IgD-negative memory B cell (primary cell): ENCODE results near the gene SLC5A12. TPM values are rescaled to one million over a fixed set of nuclear protein-coding genes. Genes with fewer than 3 reads are reported as not detected.

Experiments
- H3K27ac Mint-ChIP-seq, 3 donors: one replicate each; pipeline ENCODE4 v1.8.0; 2020 to 2022; ENCODE audit warnings: mild to moderate bottlenecking in 3 of 3, mixed read lengths in 3 of 3, moderate library complexity in 1 of 3
- H3K27me3 Mint-ChIP-seq: one replicate; pipeline ENCODE4 v1.8.0; 2021; ENCODE audit warnings: mixed read lengths
- H3K36me3 Mint-ChIP-seq: one replicate; pipeline ENCODE4 v1.8.0; 2020; ENCODE audit warnings: mild to moderate bottlenecking, mixed read lengths
- H3K4me1 Mint-ChIP-seq, 3 donors: one replicate each; pipeline ENCODE4 v1.8.0; 2020 to 2022; ENCODE audit warnings: mixed read lengths in 3 of 3, mild to moderate bottlenecking in 1 of 3
- H3K4me3 Mint-ChIP-seq, 4 donors: one replicate each; pipeline ENCODE4 v1.8.0; 2020 to 2022; ENCODE audit warnings: mild to moderate bottlenecking in 4 of 4, mixed read lengths in 4 of 4, moderate library complexity in 3 of 4
- H3K9me3 Mint-ChIP-seq, 3 donors: one replicate each; pipeline ENCODE4 v1.8.0; 2020 to 2021; ENCODE audit warnings: mixed read lengths in 3 of 3, mild to moderate bottlenecking in 1 of 3
- polyA plus RNA-seq: library from polyadenylated mRNA; unstranded; fragments of 300-500 nt; fragmentation: Illumina TruSeq; gene quantifications from one replicate; pipeline ENCODE4 v1.2.3, GENCODE V29; 2021

Gene SLC5A12
- polyA plus RNA-seq, 1 donor from 2014 or later: not detected

GRCh38 chr11:26703411-26704191 lies 18.3 kb downstream of the SLC5A12 start:
- H3K4me3 Mint-ChIP-seq: no peak overlapping the region
- no peak overlapping the region for H3K27ac Mint-ChIP-seq
- no peaks in the 10 kb centered on the region for H3K36me3 Mint-ChIP-seq
- no peaks in the 10 kb centered on the region for H3K27me3 Mint-ChIP-seq
- H3K9me3 Mint-ChIP-seq: no peaks in the 10 kb centered on the region
- H3K4me1 Mint-ChIP-seq: no peaks in the 10 kb centered on the region

- Mint-ChIP-seq H3K36me3 (no peaks in the 10 kb centered on the region), H3K9me3 (no peaks in the 10 kb centered on the region), H3K4me1 (no peaks in the 10 kb centered on the region), H3K27me3 (no peaks in the 10 kb centered on the region), H3K27ac (no peak overlapping the region), H3K4me3 (no peak overlapping the region)
These were observed 19.5 kb downstream of the SLC5A12 start for GRCh38 chr11:26702406-26702805.

GRCh38 chr11:26700574-26701235 lies 21.2 kb downstream of the SLC5A12 start:
- no peaks in the 10 kb centered on the region for H3K9me3 Mint-ChIP-seq
- H3K27me3 Mint-ChIP-seq: no peaks in the 10 kb centered on the region
- no peak overlapping the region for H3K27ac Mint-ChIP-seq
- H3K4me3 Mint-ChIP-seq: no peak overlapping the region
- no peaks in the 10 kb centered on the region for H3K4me1 Mint-ChIP-seq
- no peaks in the 10 kb centered on the region for H3K36me3 Mint-ChIP-seq

- H3K27ac Mint-ChIP-seq: no peak overlapping the region
- peaks cover 0 to 2% (median 0%) of the 10 kb centered on the region in 3 donors for H3K9me3 Mint-ChIP-seq
- H3K4me1 Mint-ChIP-seq: no peaks in the 10 kb centered on the region
- no peak overlapping the region for H3K4me3 Mint-ChIP-seq
- no peaks in the 10 kb centered on the region for H3K36me3 Mint-ChIP-seq
- no peaks in the 10 kb centered on the region for H3K27me3 Mint-ChIP-seq
These were observed 23.6 kb downstream of the SLC5A12 start for GRCh38 chr11:26698224-26698623.

- Mint-ChIP-seq H3K4me3 (no peak overlapping the region), H3K27me3 (no peaks in the 10 kb centered on the region), H3K36me3 (no peaks in the 10 kb centered on the region), H3K27ac (no peak overlapping the region), H3K9me3 (peaks cover 0 to 2% (median 0%) of the 10 kb centered on the region in 3 donors), H3K4me1 (no peaks in the 10 kb centered on the region)
These were observed 25.5 kb downstream of the SLC5A12 start for GRCh38 chr11:26696330-26696729.

GRCh38 chr11:26688701-26689100 lies 33.2 kb downstream of the SLC5A12 start:
- H3K36me3 Mint-ChIP-seq: no peaks in the 10 kb centered on the region
- no peaks in the 10 kb centered on the region for H3K4me1 Mint-ChIP-seq
- H3K27me3 Mint-ChIP-seq: no peaks in the 10 kb centered on the region
- no peak overlapping the region for H3K4me3 Mint-ChIP-seq
- peaks cover 0 to 4% (median 0%) of the 10 kb centered on the region in 3 donors for H3K9me3 Mint-ChIP-seq
- no peak overlapping the region for H3K27ac Mint-ChIP-seq

- H3K9me3 Mint-ChIP-seq: peaks cover 0 to 4% (median 0%) of the 10 kb centered on the region in 3 donors
- no peaks in the 10 kb centered on the region for H3K27me3 Mint-ChIP-seq
- no peak overlapping the region for H3K27ac Mint-ChIP-seq
- H3K36me3 Mint-ChIP-seq: no peaks in the 10 kb centered on the region
- H3K4me3 Mint-ChIP-seq: no peak overlapping the region
- no peaks in the 10 kb centered on the region for H3K4me1 Mint-ChIP-seq
These were observed 34.5 kb downstream of the SLC5A12 start for GRCh38 chr11:26687351-26687750.

GRCh38 chr11:26677566-26677965 lies 44.3 kb downstream of the SLC5A12 start:
- peaks cover 1 to 4% (median 3%) of the 10 kb centered on the region in 3 donors for H3K9me3 Mint-ChIP-seq

GRCh38 chr11:26676641-26677040 lies 45.2 kb downstream of the SLC5A12 start:
- H3K27me3 Mint-ChIP-seq: no peaks in the 10 kb centered on the region
- no peaks in the 10 kb centered on the region for H3K36me3 Mint-ChIP-seq
- H3K4me1 Mint-ChIP-seq: peaks cover 0 to 4% (median 2%) of the 10 kb centered on the region in 3 donors
- no peak overlapping the region for H3K4me3 Mint-ChIP-seq
- H3K9me3 Mint-ChIP-seq: peaks cover 1 to 4% (median 3%) of the 10 kb centered on the region in 3 donors
- no peak overlapping the region for H3K27ac Mint-ChIP-seq

More at GRCh38 chr11:26677566-26677965, 44.3 kb downstream of the SLC5A12 start:
- Mint-ChIP-seq H3K27me3 (no peaks in the 10 kb centered on the region), H3K4me3 (no peak overlapping the region), H3K36me3 (no peaks in the 10 kb centered on the region), H3K27ac (no peak overlapping the region), H3K4me1 (peaks cover 0 to 4% (median 2%) of the 10 kb centered on the region in 3 donors)

- peaks cover 0 to 4% (median 2%) of the 10 kb centered on the region in 3 donors for H3K4me1 Mint-ChIP-seq
These were observed 46.5 kb downstream of the SLC5A12 start for GRCh38 chr11:26675233-26675928.

GRCh38 chr11:26665946-26666345 lies 55.9 kb downstream of the SLC5A12 start:
- Mint-ChIP-seq H3K4me1 (no peaks in the 10 kb centered on the region), H3K4me3 (no peak overlapping the region), H3K9me3 (no peaks in the 10 kb centered on the region), H3K27ac (no peak overlapping the region), H3K27me3 (no peaks in the 10 kb centered on the region), H3K36me3 (no peaks in the 10 kb centered on the region)

More at GRCh38 chr11:26675233-26675928, 46.5 kb downstream of the SLC5A12 start:
- Mint-ChIP-seq H3K9me3 (peaks cover 1 to 4% (median 3%) of the 10 kb centered on the region in 3 donors), H3K27ac (no peak overlapping the region), H3K27me3 (no peaks in the 10 kb centered on the region), H3K36me3 (no peaks in the 10 kb centered on the region), H3K4me3 (no peak overlapping the region)

GRCh38 chr11:26665036-26665435 lies 56.8 kb downstream of the SLC5A12 start:
- no peaks in the 10 kb centered on the region for H3K27me3 Mint-ChIP-seq
- H3K4me1 Mint-ChIP-seq: no peaks in the 10 kb centered on the region
- H3K36me3 Mint-ChIP-seq: no peaks in the 10 kb centered on the region
- H3K4me3 Mint-ChIP-seq: no peak overlapping the region
- H3K27ac Mint-ChIP-seq: no peak overlapping the region
- no peaks in the 10 kb centered on the region for H3K9me3 Mint-ChIP-seq

- H3K9me3 Mint-ChIP-seq: no peaks in the 10 kb centered on the region
- H3K36me3 Mint-ChIP-seq: peaks cover under 1% of the 10 kb centered on the region
- H3K4me1 Mint-ChIP-seq: no peaks in the 10 kb centered on the region
- no peak overlapping the region for H3K27ac Mint-ChIP-seq
- no peak overlapping the region for H3K4me3 Mint-ChIP-seq
- H3K27me3 Mint-ChIP-seq: no peaks in the 10 kb centered on the region
These were observed 58.9 kb downstream of the SLC5A12 start for GRCh38 chr11:26662916-26663315.

GRCh38 chr11:26655287-26655686 lies 66.6 kb downstream of the SLC5A12 start:
- peaks cover 0 to 1% (median 0%) of the 10 kb centered on the region in 3 donors for H3K4me1 Mint-ChIP-seq
- no peaks in the 10 kb centered on the region for H3K27me3 Mint-ChIP-seq
- H3K9me3 Mint-ChIP-seq: peaks cover 0 to 4% (median 0%) of the 10 kb centered on the region in 3 donors
- H3K36me3 Mint-ChIP-seq: peaks cover 1% of the 10 kb centered on the region
- no peak overlapping the region for H3K27ac Mint-ChIP-seq
- no peak overlapping the region for H3K4me3 Mint-ChIP-seq

- H3K36me3 Mint-ChIP-seq: no peaks in the 10 kb centered on the region
- H3K9me3 Mint-ChIP-seq: no peaks in the 10 kb centered on the region
These were observed 69.9 kb downstream of the SLC5A12 start for GRCh38 chr11:26651916-26652315.

More at GRCh38 chr11:26651916-26652315, 69.9 kb downstream of the SLC5A12 start:
- Mint-ChIP-seq H3K4me1 (no peaks in the 10 kb centered on the region), H3K27me3 (no peaks in the 10 kb centered on the region), H3K4me3 (no peak overlapping the region), H3K27ac (no peak overlapping the region)
